GM12878 (cell line): ENCODE measurements around the gene ITGB5.

Source experiments
- CTCF ChIP-seq, 3 experiments: IDR thresholded peaks in 2 of 3; conservative IDR thresholded peaks in 1 of 3; 2 replicates each; pipeline ENCODE4 v1.5.1; 2011; ENCODE audit warnings: low read depth in 3 of 3, low read length in 3 of 3, mild to moderate bottlenecking in 3 of 3, control low read depth in 2 of 3, moderate library complexity in 2 of 3, inconsistent platforms in 1 of 3, mixed read lengths in 1 of 3; ENCODE audit not compliant: control insufficient read depth in 2 of 3, insufficient read depth in 1 of 3; ENCODE audit errors: extremely low read depth in 1 of 3
- HCFC1 ChIP-seq: fragments of 150-350 bp; IDR thresholded peaks from 2 replicates; pipeline ENCODE4 v1.6.1; 2014; ENCODE audit warnings: low read length
- NFYB ChIP-seq: IDR thresholded peaks from 2 replicates; pipeline ENCODE4 v1.6.1; 2011; ENCODE audit warnings: low read depth, mild to moderate bottlenecking, low read length, improper control_type of control experiment, moderate library complexity; ENCODE audit not compliant: insufficient read depth
- POLR2A ChIP-seq: IDR thresholded peaks from 2 replicates; pipeline ENCODE4 v1.6.1; 2011; ENCODE audit warnings: low read depth, mild to moderate bottlenecking, low read length
- SREBF2 ChIP-seq: IDR thresholded peaks from 2 replicates; pipeline ENCODE4 v1.6.1; 2012; ENCODE audit warnings: mild to moderate bottlenecking, low read length

- no peak for TF ChIP-seq HCFC1
- TF ChIP-seq CTCF (IDR thresholded peaks at IDR 0.05 in 2 of 3, conservative IDR thresholded peaks at IDR 0.05 in 1 of 3; ENCODE audit: control insufficient read depth in 2 of 3, extremely low read depth in 1 of 3, insufficient read depth in 1 of 3, low read depth in 3 of 3, low read length in 3 of 3): no peak
- TF ChIP-seq NFYB: no peak
- TF ChIP-seq POLR2A: no peak
- no peak for TF ChIP-seq SREBF2
Measured at GRCh38 chr3:124860599-124860998, 26.6 kb downstream of the ITGB5 start.
